K562 (cell line): ENCODE measurements around the gene ZNF18. TPM values are rescaled to one million over a fixed set of nuclear protein-coding genes. Genes with fewer than 3 reads are reported as not detected.

Source experiments
- ATAC-seq: fragments of 200-7000 bp; cut with Tn5 transposase; 3 replicates; pipeline ENCODE4 v1.9.1; 2020; ENCODE audit warnings: moderate library complexity
- BruUV-seq: library from RNA; stranded (reverse); fragments of 400-500 nt; replicated peaks from 2 replicates; lab custom pipeline; 2021; lab: Mats Ljungman, UMichigan
- CTCF ChIA-PET: fragments of 300-600 bp; formaldehyde crosslinking; extraction: SDS; loops from one replicate; lab custom pipeline; 2021; ENCODE audit warnings: low intra/inter-chr PET ratio; lab: Yijun Ruan, JAX
- POLR2A ChIA-PET: fragments of 300-600, 350-650 bp; sonication (Branson Sonifier 250); formaldehyde crosslinking; extraction: SDS; loops from one replicate; lab custom pipeline; 2021; ENCODE audit warnings: antibody characterized with exemption, inconsistent platforms; lab: Yijun Ruan, JAX
- DNase-seq, 4 experiments: peaks; one replicate each; pipeline versions ENCODE4 v3.0.0 to v3.0.0-alpha.2; 2011 to 2018; ENCODE audit warnings: low spot score in 3 of 4, mixed read lengths in 3 of 4; ENCODE audit errors: extremely low read depth in 1 of 4
- FAIRE-seq: peaks from 2 replicates; lab custom pipeline; 2011; peaks lifted over from hg19 to GRCh38; lab: Jason Lieb, UNC
- H2AFZ ChIP-seq: 2 replicates; pipeline ENCODE4 v1.6.0; 2011; ENCODE audit warnings: low read depth, low read length, control low read depth, inconsistent platforms
- H3K27ac ChIP-seq: fragments of 200-600 bp; 3 replicates; pipeline ENCODE4 v1.8.0; 2011; ENCODE audit warnings: low read depth, mild to moderate bottlenecking, control low read depth, inconsistent platforms, low read length, moderate library complexity, mixed read lengths; ENCODE audit errors: extremely low read depth
- H3K27me3 ChIP-seq, 2 experiments: fragments of 300-600 bp in 1 of 2; 2 replicates in 1 of 2; 3 replicates in 1 of 2; pipeline versions ENCODE4 v1.6.0 to v1.8.0; 2011; ENCODE audit warnings: inconsistent platforms in 2 of 2, low read length in 2 of 2, mild to moderate bottlenecking in 1 of 2, mixed read lengths in 1 of 2, moderate library complexity in 1 of 2; ENCODE audit not compliant: control insufficient read depth in 2 of 2, insufficient read depth in 2 of 2
- H3K36me3 ChIP-seq: fragments of 300-600 bp; 3 replicates; pipeline ENCODE4 v1.8.0; 2011; ENCODE audit warnings: mild to moderate bottlenecking, low read length, inconsistent platforms; ENCODE audit not compliant: control insufficient read depth, insufficient read depth
- H3K4me1 ChIP-seq, 2 experiments: fragments of 200-600 bp in 1 of 2; replicated peaks in 1 of 2; 2 replicates in 1 of 2; 3 replicates in 1 of 2; pipeline versions ENCODE4 v1.5.1 to v1.8.0; 2011; ENCODE audit warnings: inconsistent platforms in 2 of 2, low read length in 2 of 2, mild to moderate bottlenecking in 1 of 2, mixed read lengths in 1 of 2, moderate library complexity in 1 of 2; ENCODE audit not compliant: control insufficient read depth in 2 of 2, insufficient read depth in 2 of 2
- H3K4me2 ChIP-seq: 2 replicates; pipeline ENCODE4 v1.6.1; 2011; ENCODE audit warnings: low read length, control low read depth, inconsistent platforms, mixed read lengths; ENCODE audit not compliant: insufficient read depth
- H3K4me3 ChIP-seq: fragments of 200-600 bp; sonication (generic), shearing (Covaris generic); 2 replicates; pipeline ENCODE4 v1.5.1; 2016; ENCODE audit warnings: control low read depth, inconsistent platforms
- H3K79me2 ChIP-seq: fragments of 200-600 bp; 3 replicates; pipeline ENCODE4 v1.8.0; 2011; ENCODE audit warnings: low read length, inconsistent platforms; ENCODE audit not compliant: control insufficient read depth, insufficient read depth
- H3K9ac ChIP-seq, 2 experiments: 2 replicates each; pipeline versions ENCODE4 v1.6.0 to v1.6.1; 2011; ENCODE audit warnings: low read depth in 2 of 2, low read length in 2 of 2, control low read depth in 1 of 2, inconsistent platforms in 1 of 2, mild to moderate bottlenecking in 1 of 2, mixed read lengths in 1 of 2; ENCODE audit not compliant: insufficient read depth in 1 of 2
- H3K9me1 ChIP-seq: one replicate; pipeline ENCODE4 v1.6.0; 2011; ENCODE audit warnings: inconsistent platforms, mild to moderate bottlenecking, low read length, moderate library complexity; ENCODE audit not compliant: control insufficient read depth, insufficient read depth
- H3K9me3 ChIP-seq: replicated peaks from 2 replicates; pipeline ENCODE4 v1.5.1; 2011; ENCODE audit warnings: low read depth, low read length, inconsistent platforms; ENCODE audit not compliant: control insufficient read depth, insufficient read depth
- H4K20me1 ChIP-seq: replicated peaks from 2 replicates; pipeline ENCODE4 v1.6.1; 2011; ENCODE audit warnings: low read length, inconsistent platforms, mixed read lengths; ENCODE audit not compliant: control insufficient read depth, insufficient read depth
- ARHGAP35 ChIP-seq: fragments of 450-650 bp; IDR thresholded peaks from 2 replicates; pipeline ENCODE4 v1.6.1; 2018; ENCODE audit not compliant: partially characterized antibody
- ETS2 ChIP-seq: IDR thresholded peaks from 2 replicates; pipeline ENCODE4 v1.6.1; 2016; ENCODE audit warnings: borderline replicate concordance, missing genetic modification characterization, mild to moderate bottlenecking, moderate library complexity, missing compliant biosample characterization; ENCODE audit not compliant: poor library complexity, severe bottlenecking
- FOXP1 ChIP-seq: sonication (generic); formaldehyde crosslinking; IDR thresholded peaks from 2 replicates; pipeline ENCODE4 v1.8.0; 2022; ENCODE audit warnings: mild to moderate bottlenecking, missing genetic modification reagents
- GATAD2A ChIP-seq: fragments of 450-650 bp; IDR thresholded peaks from 2 replicates; pipeline ENCODE4 v1.6.1; 2017
- HMBOX1 ChIP-seq: sonication (generic); IDR thresholded peaks from 2 replicates; pipeline ENCODE4 v1.6.1; 2016
- HNRNPK ChIP-seq: fragments of 200-400 bp; formaldehyde crosslinking; IDR thresholded peaks from one replicate; pipeline ENCODE4 v1.6.1; 2018; ENCODE audit warnings: mild to moderate bottlenecking, low read depth, low read length; ENCODE audit not compliant: poor library complexity, severe bottlenecking
- JUNB ChIP-seq: fragments of 450-650 bp; formaldehyde crosslinking; conservative IDR thresholded peaks from 2 replicates; pipeline ENCODE4 v1.4.0; 2020; ENCODE audit warnings: mild to moderate bottlenecking
- LCOR ChIP-seq: sonication (generic); formaldehyde crosslinking; IDR thresholded peaks from 2 replicates; pipeline ENCODE4 v1.8.0; 2022; ENCODE audit warnings: mild to moderate bottlenecking, missing genetic modification reagents
- MBD2 ChIP-seq: sonication (generic); IDR thresholded peaks from 2 replicates; pipeline ENCODE4 v1.6.1; 2016; ENCODE audit warnings: low read depth, borderline replicate concordance
- MTA3 ChIP-seq: fragments of 450-650 bp; formaldehyde crosslinking; IDR thresholded peaks from 2 replicates; pipeline ENCODE4 v1.6.1; 2017; ENCODE audit warnings: mild to moderate bottlenecking, borderline replicate concordance
- NELFE ChIP-seq: IDR thresholded peaks from 2 replicates; pipeline ENCODE4 v1.6.1; 2011; ENCODE audit warnings: mild to moderate bottlenecking; ENCODE audit not compliant: insufficient read depth, insufficient read length
- NFRKB ChIP-seq: fragments of 450-650 bp; IDR thresholded peaks from 2 replicates; pipeline ENCODE4 v1.6.1; 2016; ENCODE audit warnings: low read depth
- RAD51 ChIP-seq: fragments of 450-650 bp; IDR thresholded peaks from 2 replicates; pipeline ENCODE4 v1.7.1; 2016; ENCODE audit warnings: low read depth, mild to moderate bottlenecking, borderline replicate concordance
- RBBP5 ChIP-seq: fragments of 200-600 bp; sonication (generic); IDR thresholded peaks from 2 replicates; pipeline ENCODE4 v1.6.1; 2012; ENCODE audit warnings: borderline replicate concordance, mild to moderate bottlenecking, low read length, control low read depth, inconsistent platforms; ENCODE audit not compliant: insufficient read depth, poor library complexity, severe bottlenecking
- SMARCA5 ChIP-seq: fragments of 450-650 bp; IDR thresholded peaks from 2 replicates; pipeline ENCODE4 v1.6.1; 2016
- SMC3 ChIP-seq: conservative IDR thresholded peaks from 2 replicates; pipeline ENCODE4 v1.6.1; 2011; ENCODE audit warnings: low read depth, low read length, improper control_type of control experiment; ENCODE audit not compliant: insufficient read depth
- TRIM24 ChIP-seq, 2 experiments: fragments of 450-650 bp; IDR thresholded peaks; 2 replicates each; pipeline ENCODE4 v1.6.1; 2016
- U2AF1 ChIP-seq: fragments of 200-400 bp; formaldehyde crosslinking; optimal IDR thresholded peaks from 2 replicates; pipeline ENCODE3; 2017; ENCODE audit warnings: mild to moderate bottlenecking, low read depth, low read length, moderate library complexity
- ZBTB1 ChIP-seq: sonication (generic); formaldehyde crosslinking; IDR thresholded peaks from 2 replicates; pipeline ENCODE4 v1.8.1; 2023; ENCODE audit warnings: missing genetic modification reagents, low read depth, mild to moderate bottlenecking, borderline replicate concordance
- ZNF12 ChIP-seq: sonication (generic); formaldehyde crosslinking; IDR thresholded peaks from 2 replicates; pipeline ENCODE4 v1.4.0; 2020; ENCODE audit warnings: mild to moderate bottlenecking, missing genetic modification reagents
- WGBS: fragments of 100-300 bp; shearing (Covaris generic); methylation state at CpG from one replicate; pipeline ENCODE4 v1.1.6; 2016; ENCODE audit warnings: low coverage, mixed read lengths; ENCODE audit not compliant: insufficient coverage; ENCODE audit errors: missing lambda C conversion rate; 5-methylcytosine and 5-hydroxymethylcytosine counted together
- in situ Hi-C: fragments of 300-500 bp; cut with MboI; formaldehyde crosslinking; loops from 4 replicates; pipeline ENCODE4 v1.15.0; 2018; ENCODE audit warnings: inconsistent platforms, mixed read lengths
- intact Hi-C: fragments of 100-400 bp; cut with micrococcal nuclease; formaldehyde crosslinking; loops from 2 replicates; pipeline ENCODE4 v1.14.2; 2022
- polyA plus RNA-seq, 8 experiments: library from polyadenylated mRNA; depleted of rRNA in 4 of 8; stranded (reverse) in 5 of 8; unstranded in 3 of 8; fragments of >200 nt; fragmentation: Nextera tagmentation in 2 of 8; fragmentation: Illumina TruSeq in 1 of 8; extraction: Ambion mirVana in 2 of 8; extraction: Trizol in 1 of 8; gene quantifications; 2 replicates each; pipeline versions ENCODE4 v1.2.1 to v1.2.3, GENCODE V29; 2011 to 2014; ENCODE audit warnings: inconsistent platforms in 1 of 8, missing spikeins in 1 of 8
- total RNA-seq, 7 experiments: library from RNA; depleted of rRNA in 6 of 7; stranded (reverse); fragments of >200 nt in 6 of 7; fragmentation: Illumina TruSeq in 2 of 7; extraction: Trizol in 2 of 7; gene quantifications; 2 replicates each; pipeline versions ENCODE4 v1.2.1 to v1.2.3, GENCODE V29; 2011 to 2021; ENCODE audit warnings: low replicate concordance in 1 of 7

ZNF18 gene
- total and polyA plus RNA-seq, 9 of the 15 experiments (the other 6 are each of a cell fraction or from before 2014, with no cell fraction given): 1.1 to 5.0 (median 3.4) TPM

GRCh38 chr17:12022310-12022709 is 25.0 kb upstream of the ZNF18 start:
- no peak for TF ChIP-seq MTA3
- no peak for TF ChIP-seq NELFE
- no peak for TF ChIP-seq FOXP1 (CRISPR knock-in tag)
- TF ChIP-seq JUNB (CRISPR knock-in tag): no peak
- no peak for TF ChIP-seq LCOR (CRISPR knock-in tag)
- TF ChIP-seq MBD2: no peak
- no peak for TF ChIP-seq RBBP5
- no peak for TF ChIP-seq SMC3
- no peak for TF ChIP-seq ETS2 (tag)
- TF ChIP-seq ARHGAP35: no peak
- no peak for TF ChIP-seq ZBTB1 (CRISPR knock-in tag)
- TF ChIP-seq U2AF1: no peak
- no peak for TF ChIP-seq TRIM24 (IDR thresholded peaks at IDR 0.05)
- TF ChIP-seq RAD51: no peak
- TF ChIP-seq NFRKB: no peak
- TF ChIP-seq ZNF12 (CRISPR knock-in tag): no peak
- TF ChIP-seq HNRNPK: no peak
- TF ChIP-seq SMARCA5: no peak
- no peak for TF ChIP-seq GATAD2A
- TF ChIP-seq HMBOX1: no peak
- 51% methylated on average over 2 of the region's 2 CpGs for WGBS
- Histone ChIP-seq H3K4me1 (peaks cover 8 to 13% of the 10 kb centered on the region in 2 experiments; a peak in 4 of 5 replicates), H3K27me3 (no peaks in the 10 kb centered on the region), H3K4me2 (0 out of 2 replicates have a peak overlapping the region, but pooled peaks have one; percentile 55), H2AFZ (no peak overlapping the region), H3K9me1 (no peaks in the 10 kb centered on the region), H3K27ac (no peak overlapping the region), H3K79me2 (peaks cover 47% of the 10 kb centered on the region), H3K36me3 (0 out of 3 replicates have a peak, but pooled peaks cover 3% of the 10 kb centered on the region), H3K4me3 (no peak overlapping the region), H3K9me3 (no peaks in the 10 kb centered on the region), H4K20me1 (0 out of 2 replicates have a peak, but pooled peaks cover 3% of the 10 kb centered on the region), H3K9ac (no peak overlapping the region)
- DNase-seq: no peak
- intact Hi-C loops: no loop called here
- POLR2A ChIA-PET: interaction anchor here (0.8 to 2.1 kb wide), 5 partner anchors 8 to 25 kb away, joined by 3 to 11 read pairs (median 5); partner anchors contain the start of gene ZNF18
- ATAC-seq: no peak
- in situ Hi-C loops: no loop called here
- FAIRE-seq: no peak
- BruUV-seq: no TSS peak
- CTCF ChIA-PET: interaction anchor here (0.7 kb wide), 1 partner anchor 492 kb away, joined by 6 read pairs; no protein-coding TSS in a partner anchor
